ENCODE results near the gene APOM. TPM values are rescaled to one million over a fixed set of nuclear protein-coding genes. Genes with fewer than 3 reads are reported as not detected.
A peak's percentile ranks its signal among the peaks of the same experiment; 100 is the strongest.

Gene APOM
- total RNA-seq, 2 experiments from 2014 or later, result 3.9 to 4.5 TPM

DNA sequence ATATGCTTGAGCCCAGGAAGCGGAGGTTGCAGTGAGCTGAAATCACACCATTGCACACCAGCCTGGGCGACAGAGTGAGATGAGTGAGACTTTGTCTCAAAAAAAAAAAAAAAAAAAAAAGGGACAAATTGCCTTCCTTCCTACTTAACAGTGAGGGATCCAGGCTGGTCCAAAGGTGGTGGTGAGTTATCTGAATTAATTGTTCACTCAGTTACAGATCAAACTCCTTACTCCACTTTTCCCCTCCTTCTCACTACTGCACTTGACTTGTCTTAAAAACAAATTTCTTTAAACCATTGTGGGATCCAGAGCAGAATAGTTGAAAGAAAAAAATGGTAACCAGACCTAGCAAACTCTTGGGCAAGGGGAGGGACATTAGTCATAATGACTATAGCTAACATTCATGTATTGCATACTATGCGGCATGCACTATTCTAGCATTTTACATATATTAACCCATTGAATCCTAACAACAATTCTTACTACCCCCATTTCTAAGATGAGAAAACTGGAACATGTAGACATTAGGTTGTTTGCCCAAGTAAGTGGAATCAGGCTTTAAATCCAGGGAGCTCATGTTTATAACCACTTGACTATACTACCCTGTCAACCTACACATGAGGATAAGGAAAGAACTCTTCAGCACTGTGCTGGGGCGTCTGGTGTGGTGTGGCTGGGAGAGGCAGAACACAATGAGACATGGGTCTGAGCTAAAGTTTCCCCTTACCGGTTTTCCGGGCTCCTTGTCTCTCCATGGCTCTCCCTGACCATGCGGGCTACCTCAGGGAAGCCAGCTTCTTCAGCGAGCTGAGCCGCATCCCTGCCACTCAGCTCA lies 7.6 kb downstream of the APOM start:
- H3K27ac Mint-ChIP-seq, result peak overlapping the region; percentile 94
- peaks cover 73% of the 10 kb centered on the region for H3K4me1 Mint-ChIP-seq
- ChIA-PET CTCF (interaction anchor here (0.6 to 4.7 kb wide), 7 partner anchors 10 to 796 kb away, joined by 3 to 32 read pairs (median 4); partner anchors contain the start of genes APOM, BAG6 and NFKBIL1), POLR2A (interaction anchor here (0.6 kb wide), 3 partner anchors 29 to 200 kb away, joined by 3 to 5 read pairs (median 4); partner anchors contain the start of gene NEU1)
- no peak for DNase-seq
- peak overlapping the region; percentile 87 for H3K4me3 Mint-ChIP-seq
- H3K36me3 Mint-ChIP-seq (ENCODE audit: low read depth), result peaks cover 74% of the 10 kb centered on the region
- no peaks in the 10 kb centered on the region for H3K9me3 Mint-ChIP-seq
- H3K27me3 Mint-ChIP-seq, result no peaks in the 10 kb centered on the region

- Mint-ChIP-seq H3K9me3 (no peaks in the 10 kb centered on the region), H3K4me1 (peaks cover 73% of the 10 kb centered on the region), H3K36me3 (ENCODE audit: low read depth) (peaks cover 75% of the 10 kb centered on the region), H3K27me3 (no peaks in the 10 kb centered on the region), H3K4me3 (peak overlapping the region; percentile 87), H3K27ac (peak overlapping the region; percentile 94)
- POLR2A ChIA-PET, result interaction anchor here (0.5 to 0.8 kb wide), 5 partner anchors 12 to 310 kb away, joined by 3 to 6 read pairs (median 3); partner anchors contain the start of genes BAG6 and HSPA1B
- peak; percentile 19 for DNase-seq
- CTCF ChIA-PET, result interaction anchor here (0.8 to 4.7 kb wide), 8 partner anchors 11 to 234 kb away, joined by 3 to 32 read pairs (median 4); partner anchors contain the start of genes APOM, BAG6 and NFKBIL1
Observed at GRCh38 chr6:31663961-31664789, 8.5 kb downstream of the APOM start.

- Mint-ChIP-seq H3K27ac (peak within 1 kb of the TSS; percentile 94), H3K4me1 (peaks cover 67% of the 10 kb centered on the region), H3K27me3 (no peaks in the 10 kb centered on the region), H3K4me3 (peak within 1 kb of the TSS; percentile 87), H3K9me3 (no peaks in the 10 kb centered on the region), H3K36me3 (ENCODE audit: low read depth) (peaks cover 70% of the 10 kb centered on the region)
- peak; percentile 95 for DNase-seq
- CTCF ChIA-PET, result interaction anchor here (0.9 to 4.7 kb wide), 5 partner anchors 12 to 233 kb away, joined by 3 to 32 read pairs (median 3); partner anchors contain the start of genes APOM and BAG6
- POLR2A ChIA-PET, result interaction anchor here (0.7 to 0.8 kb wide), 4 partner anchors 13 to 239 kb away, joined by 3 to 6 read pairs (median 4); partner anchors contain the start of genes BAG6 and HSPA1B
Observed at GRCh38 chr6:31664790-31665500, 9.3 kb downstream of the APOM start, which contains the start of gene GPANK1. TSS of gene GPANK1 (minus strand) at chr6:31664997. CDS start at chr6:31664478, 519 bp downstream.

GRCh38 chr6:31665501-31666336 lies 10.0 kb downstream of the APOM start, which contains the start of gene CSNK2B:
TSS of gene CSNK2B (plus strand) at chr6:31666080. CDS start at chr6:31666832, 752 bp downstream.
- ChIA-PET CTCF (interaction anchor here (0.9 to 2.1 kb wide), 6 partner anchors 10 to 85 kb away, joined by 3 to 8 read pairs (median 3); partner anchors contain the start of genes APOM and LY6G5C), POLR2A (interaction anchor here (0.7 kb wide), 1 partner anchor 138 kb away, joined by 3 read pairs; no protein-coding TSS in a partner anchor)
- DNase-seq, result peak; percentile 99
- Mint-ChIP-seq H3K9me3 (no peaks in the 10 kb centered on the region), H3K4me3 (peak within 1 kb of the TSS; percentile 87), H3K27me3 (no peaks in the 10 kb centered on the region), H3K4me1 (peaks cover 63% of the 10 kb centered on the region), H3K27ac (peak within 1 kb of the TSS; percentile 94), H3K36me3 (ENCODE audit: low read depth) (peaks cover 73% of the 10 kb centered on the region)

GRCh38 chr6:31666337-31666965 lies 10.8 kb downstream of the APOM start:
- no peak for DNase-seq
- Mint-ChIP-seq H3K4me1 (peaks cover 56% of the 10 kb centered on the region), H3K4me3 (peak overlapping the region; percentile 87), H3K36me3 (ENCODE audit: low read depth) (peaks cover 71% of the 10 kb centered on the region), H3K27ac (peak overlapping the region; percentile 94), H3K27me3 (no peaks in the 10 kb centered on the region), H3K9me3 (no peaks in the 10 kb centered on the region)
- POLR2A ChIA-PET, result interaction anchor here (0.7 kb wide), 1 partner anchor 112 kb away, joined by 3 read pairs; no protein-coding TSS in a partner anchor
- CTCF ChIA-PET, result interaction anchor here (0.9 to 2.1 kb wide), 5 partner anchors 9 to 104 kb away, joined by 3 to 8 read pairs (median 3); partner anchors contain the start of genes APOM and LY6G5C

- peaks cover 31% of the 10 kb centered on the region for H3K4me1 Mint-ChIP-seq
- DNase-seq, result no peak
- H3K4me3 Mint-ChIP-seq, result no peak within 1 kb of the TSS
- peak within 1 kb of the TSS; percentile 13 for H3K27ac Mint-ChIP-seq
- ChIA-PET CTCF (interaction anchor here (0.6 to 1.2 kb wide), 3 partner anchors 11 to 100 kb away, joined by 3 to 4 read pairs (median 3); partner anchors contain the start of gene LY6G5C), POLR2A (interaction anchor here (0.9 kb wide), 1 partner anchor 9 kb away, joined by 3 read pairs; the partner anchor contains the start of gene C6orf47)
- H3K9me3 Mint-ChIP-seq, result no peaks in the 10 kb centered on the region
- no peaks in the 10 kb centered on the region for H3K27me3 Mint-ChIP-seq
- H3K36me3 Mint-ChIP-seq (ENCODE audit: low read depth), result peaks cover 62% of the 10 kb centered on the region
Observed at GRCh38 chr6:31669676-31670075, 14.0 kb downstream of the APOM start, which contains the start of gene LY6G5B. TSS of gene LY6G5B (plus strand) at chr6:31669976. CDS start at chr6:31670951, 975 bp downstream.

GRCh38 chr6:31676322-31676903 lies 20.7 kb downstream of the APOM start:
- Mint-ChIP-seq H3K9me3 (no peaks in the 10 kb centered on the region), H3K27ac (no peak overlapping the region), H3K4me1 (peaks cover 30% of the 10 kb centered on the region), H3K27me3 (no peaks in the 10 kb centered on the region), H3K4me3 (no peak overlapping the region), H3K36me3 (ENCODE audit: low read depth) (peaks cover 19% of the 10 kb centered on the region)
- DNase-seq, result no peak
- ChIA-PET CTCF (interaction anchor here (2.0 kb wide), 1 partner anchor 10 kb away, joined by 7 read pairs; no protein-coding TSS in a partner anchor), POLR2A (no interaction called here)

GRCh38 chr6:31676904-31677303 lies 21.2 kb downstream of the APOM start:
- DNase-seq, result no peak
- ChIA-PET POLR2A (interaction anchor here (0.5 kb wide), 1 partner anchor 121 kb away, joined by 6 read pairs; no protein-coding TSS in a partner anchor), CTCF (interaction anchor here (2.0 kb wide), 1 partner anchor 10 kb away, joined by 7 read pairs; no protein-coding TSS in a partner anchor)
- H3K4me3 Mint-ChIP-seq, result no peak overlapping the region
- H3K9me3 Mint-ChIP-seq, result no peaks in the 10 kb centered on the region
- no peaks in the 10 kb centered on the region for H3K27me3 Mint-ChIP-seq
- H3K4me1 Mint-ChIP-seq, result peaks cover 35% of the 10 kb centered on the region
- H3K27ac Mint-ChIP-seq, result no peak overlapping the region
- peaks cover 14% of the 10 kb centered on the region for H3K36me3 Mint-ChIP-seq (ENCODE audit: low read depth)

DNA sequence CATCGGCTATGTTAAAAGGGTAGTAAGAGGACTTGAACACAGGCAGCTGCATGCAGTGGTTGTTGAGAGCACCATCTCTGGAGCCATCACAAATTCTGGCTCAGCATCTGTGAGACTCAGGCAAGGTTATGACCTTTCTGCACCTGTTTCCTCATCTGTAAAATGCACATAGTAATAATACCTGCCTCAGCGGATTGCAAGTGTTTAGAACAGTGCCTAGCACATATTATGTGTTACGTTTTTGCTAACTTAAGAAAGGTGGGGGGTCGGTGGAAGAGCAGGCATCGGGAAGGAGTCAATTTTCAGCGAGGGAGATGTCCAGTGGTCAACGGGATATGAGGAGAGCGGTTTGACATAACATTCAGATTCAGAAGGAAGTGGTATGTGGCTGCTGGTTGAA lies 22.3 kb downstream of the APOM start:
- Mint-ChIP-seq H3K4me3 (no peak overlapping the region), H3K4me1 (peaks cover 40% of the 10 kb centered on the region), H3K27me3 (no peaks in the 10 kb centered on the region), H3K27ac (no peak overlapping the region), H3K36me3 (ENCODE audit: low read depth) (peaks cover 6% of the 10 kb centered on the region), H3K9me3 (no peaks in the 10 kb centered on the region)
- POLR2A ChIA-PET, result no interaction called here
- DNase-seq, result no peak
- CTCF ChIA-PET, result interaction anchor here (0.8 to 2.0 kb wide), 2 partner anchors 11 to 152 kb away, joined by 4 to 7 read pairs; no protein-coding TSS in a partner anchor
